Activated gamma-delta T cell (primary cell): ENCODE data around the gene SUV39H2.
A peak's percentile ranks its signal among the peaks of the same experiment; 100 is the strongest.
"Not testable (repeated sequence)": the region's sequence is repeated elsewhere in the genome, so short reads cannot be mapped to it uniquely, and the experiment has no call there.

Experiments used
- DNase-seq: peaks from one replicate; lab custom pipeline; 2025; lab: John Stamatoyannopoulos, UW

Gene SUV39H2

GRCh38 chr10:14875941-14876340 is 2.7 kb upstream of the SUV39H2 start:
- DNase-seq, result no peak

- DNase-seq, result no peak
Measured at GRCh38 chr10:14876764-14877163, 1.9 kb upstream of the SUV39H2 start.

GRCh38 chr10:14879124-14879927 is 660 bp downstream of the SUV39H2 start:
- DNase-seq, result peak; percentile 31

- no peak for DNase-seq
Measured at GRCh38 chr10:14879928-14880193, 1.2 kb downstream of the SUV39H2 start.

GRCh38 chr10:14880229-14880628 is 1.6 kb downstream of the SUV39H2 start:
- no peak for DNase-seq

- no peak for DNase-seq
Measured at GRCh38 chr10:14884082-14884481, 5.4 kb downstream of the SUV39H2 start.

DNA sequence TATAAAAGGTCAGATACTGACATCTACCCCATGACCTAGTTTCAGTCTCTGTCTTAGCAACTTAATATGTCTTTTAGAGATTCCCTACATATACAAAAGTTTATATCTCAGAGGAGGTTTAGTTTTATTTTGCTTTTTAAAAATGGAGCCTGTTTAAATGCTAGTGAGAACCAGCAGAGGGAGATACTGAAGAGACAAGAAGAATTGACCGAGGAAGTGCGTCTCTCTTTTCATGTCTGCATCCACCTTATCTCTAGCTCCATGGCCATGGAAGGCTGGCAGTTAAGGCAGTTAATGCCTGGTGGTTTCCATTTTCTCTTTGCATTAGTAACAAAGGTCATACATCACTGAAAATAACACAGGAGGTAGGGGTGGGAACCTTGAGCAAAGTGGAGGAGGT is 10.7 kb downstream of the SUV39H2 start:
- DNase-seq, result no peak

- no peak for DNase-seq
Measured at GRCh38 chr10:14891151-14891550, 12.5 kb downstream of the SUV39H2 start.

DNA sequence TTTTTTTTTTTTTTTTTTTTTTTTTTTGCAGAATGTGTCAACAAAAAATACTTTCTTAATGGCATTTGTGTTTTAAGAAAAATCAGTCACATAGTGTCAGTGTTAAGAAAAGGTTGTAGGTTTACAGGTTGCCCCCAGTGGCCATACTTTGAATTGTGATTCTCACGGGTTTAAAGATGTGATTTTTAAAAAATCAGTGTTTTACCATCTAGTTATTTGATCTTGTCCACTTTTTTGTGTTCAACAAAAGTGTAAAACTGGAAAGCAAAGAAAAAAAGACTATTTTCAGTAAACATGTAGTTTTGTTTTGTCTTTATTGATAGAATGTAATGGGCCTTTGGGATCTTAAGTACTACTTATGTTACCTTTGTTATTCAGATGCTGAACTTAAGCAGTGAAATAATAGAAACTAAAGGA is 25.7 kb downstream of the SUV39H2 start:
- no peak for DNase-seq

GRCh38 chr10:14904864-14905263 is 26.2 kb downstream of the SUV39H2 start:
- DNase-seq, result no peak

DNA sequence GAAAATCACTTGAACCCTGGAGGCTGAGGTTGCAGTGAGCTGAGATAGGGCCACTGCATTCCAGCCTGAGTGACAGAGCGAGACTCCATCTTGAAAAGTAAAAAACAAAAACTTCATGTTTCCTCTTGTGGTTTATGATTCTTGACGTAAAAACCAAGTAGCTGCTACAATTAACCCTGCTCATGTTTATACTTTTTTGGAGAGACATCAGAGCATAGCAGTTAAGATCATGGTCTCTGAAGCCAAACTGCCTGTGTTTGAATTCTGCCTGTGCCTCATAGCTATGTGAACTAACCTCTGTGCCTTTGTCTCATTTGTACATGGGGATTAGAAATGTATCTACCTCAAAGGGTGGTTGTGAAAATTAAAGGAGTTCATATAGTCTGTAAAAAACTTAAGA is 27.2 kb downstream of the SUV39H2 start:
- DNase-seq, result no peak

DNA sequence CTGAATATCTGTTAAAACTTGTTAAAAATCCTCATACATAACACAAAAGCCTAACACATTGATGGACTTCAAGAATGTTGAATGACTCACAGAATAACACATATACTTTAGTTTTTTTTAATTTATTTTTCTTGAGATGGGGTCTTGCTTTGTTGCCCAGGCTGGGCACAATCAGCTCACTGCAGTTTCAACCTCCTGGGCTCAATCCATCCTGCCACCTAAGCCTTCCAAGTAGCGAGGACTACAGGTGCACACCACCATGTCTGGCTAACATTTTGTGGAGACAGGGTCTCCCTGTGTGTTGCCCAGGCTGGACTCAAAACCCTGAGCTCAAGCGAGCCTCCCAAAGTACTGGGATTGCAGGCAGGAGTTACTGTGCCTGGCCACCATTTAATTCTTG is 28.1 kb downstream of the SUV39H2 start:
- DNase-seq, result no peak

GRCh38 chr10:14907591-14907990 is 28.9 kb downstream of the SUV39H2 start:
- not testable (repeated sequence) for DNase-seq

GRCh38 chr10:14909101-14909500 is 30.4 kb downstream of the SUV39H2 start:
- DNase-seq, result no peak

DNA sequence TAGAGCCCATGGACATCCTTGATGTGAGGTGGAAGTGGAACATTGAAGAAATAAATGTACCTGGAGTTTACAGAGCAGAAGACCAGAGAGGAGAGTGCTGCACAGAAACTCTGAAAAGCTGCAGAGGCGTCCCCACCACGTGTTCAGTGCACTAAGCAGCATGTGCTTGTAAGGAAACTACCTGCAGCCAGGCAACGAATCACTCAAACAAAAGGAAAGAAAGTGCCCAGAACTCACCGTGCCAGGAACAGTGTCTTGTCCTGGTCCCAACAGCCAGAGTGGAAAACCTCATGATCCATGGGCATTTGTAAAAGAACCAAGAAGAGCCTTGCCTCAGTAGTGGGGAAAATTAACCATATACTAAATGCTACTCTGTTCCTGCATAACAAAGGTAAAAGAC is 32.3 kb downstream of the SUV39H2 start:
- DNase-seq, result no peak

DNA sequence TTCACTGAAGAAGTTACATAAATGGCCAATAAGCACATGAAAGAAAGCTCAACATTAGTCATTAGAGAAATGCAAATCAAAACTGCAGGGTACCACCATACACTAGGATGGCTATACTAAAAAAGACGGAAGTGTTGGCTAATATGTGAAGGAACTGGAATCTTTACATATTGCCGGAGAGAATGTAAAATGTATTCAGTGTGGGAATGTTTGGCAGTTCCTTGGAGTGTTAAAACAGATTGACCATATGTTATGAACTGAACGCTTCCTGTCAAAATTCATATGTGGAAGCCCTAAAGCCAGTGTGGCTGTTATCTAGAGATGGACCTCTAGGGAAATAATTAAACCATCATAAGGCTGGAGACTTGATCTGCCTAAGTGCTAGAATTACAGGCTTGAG is 33.1 kb downstream of the SUV39H2 start:
- DNase-seq, result no peak

DNA sequence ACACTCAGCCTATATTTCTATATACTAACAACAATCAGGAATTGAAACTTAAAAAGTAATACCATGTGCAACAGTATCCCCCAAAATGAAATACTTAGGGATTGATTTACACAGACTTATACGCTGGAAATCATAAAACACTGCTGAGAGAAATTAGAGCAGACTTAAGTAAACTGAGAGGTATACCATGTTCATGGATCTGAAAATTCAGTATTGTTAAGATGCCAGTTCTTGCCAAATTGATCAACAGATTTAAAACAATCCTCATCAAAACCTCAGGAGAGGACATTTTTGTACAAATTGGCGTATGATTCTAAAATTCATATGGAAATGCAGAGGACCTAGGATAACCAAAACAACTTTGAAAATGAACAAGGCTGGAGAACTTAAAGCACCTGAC is 37.9 kb downstream of the SUV39H2 start:
- no peak for DNase-seq

DNA sequence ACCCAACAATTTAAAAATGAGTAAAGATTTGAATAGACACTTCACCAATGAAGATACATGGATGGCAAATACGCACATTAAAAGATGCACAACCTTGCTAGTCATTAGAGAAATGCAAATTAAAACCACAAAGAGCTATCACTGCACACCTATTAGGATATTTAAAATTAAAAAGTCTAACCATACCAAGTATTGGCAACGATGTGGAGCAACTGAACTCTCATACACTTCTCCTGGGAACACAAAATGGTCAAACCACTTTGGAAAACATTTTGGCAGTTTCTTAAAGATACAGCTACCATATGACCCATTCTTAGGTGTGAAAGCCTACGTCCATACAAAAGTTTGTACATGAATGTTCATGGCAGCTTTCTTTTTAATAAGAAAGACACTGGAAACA is 39.2 kb downstream of the SUV39H2 start:
- DNase-seq, result no peak

DNA sequence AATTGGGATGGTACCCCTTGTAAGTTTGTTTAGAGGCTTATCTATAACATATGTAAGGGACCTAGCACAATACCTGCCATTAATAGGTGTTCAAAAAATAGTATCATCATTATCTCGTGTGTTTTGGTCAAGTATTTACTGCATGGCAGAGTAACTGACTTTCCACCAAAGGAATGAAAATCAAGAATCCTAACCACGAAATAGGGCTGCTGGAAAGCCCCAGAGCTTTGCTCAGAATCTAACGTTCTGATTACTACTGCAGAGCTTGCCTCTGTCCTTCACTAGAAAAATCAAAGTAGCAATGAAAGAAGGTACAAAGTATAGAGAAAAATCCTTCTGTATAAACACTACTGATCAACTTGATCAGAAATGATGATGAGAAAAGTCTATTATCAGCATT is 40.3 kb downstream of the SUV39H2 start:
- no peak for DNase-seq

- DNase-seq, result no peak
Measured at GRCh38 chr10:14924013-14924412, 45.3 kb downstream of the SUV39H2 start.

- no peak for DNase-seq
Measured at GRCh38 chr10:14925268-14925667, 46.6 kb downstream of the SUV39H2 start.

DNA sequence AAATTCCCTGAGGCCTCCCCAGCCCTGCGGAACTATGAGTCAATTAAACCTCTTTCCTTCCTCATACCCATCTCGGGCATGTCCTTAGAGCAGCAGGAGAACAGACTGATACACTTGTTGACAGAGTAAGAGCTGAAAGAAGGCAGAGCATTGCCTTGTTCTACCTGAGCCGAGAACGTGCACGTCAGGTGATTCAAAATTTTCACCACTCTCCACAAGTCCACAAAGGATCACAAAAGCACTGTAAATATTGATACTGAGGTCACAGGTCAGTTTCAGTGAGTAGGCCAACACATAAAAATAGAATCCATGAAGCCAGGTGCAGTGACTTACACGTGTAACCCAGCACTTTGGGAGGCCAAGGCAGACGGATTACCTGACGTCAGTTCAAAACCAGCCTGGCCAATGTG is 47.4 kb downstream of the SUV39H2 start:
- DNase-seq, result no peak

- no peak for DNase-seq
Measured at GRCh38 chr10:14926722-14927416, 48.2 kb downstream of the SUV39H2 start.

GRCh38 chr10:14930610-14931009 is 51.9 kb downstream of the SUV39H2 start:
- DNase-seq, result no peak
